CD4-positive, alpha-beta T cell treated with Interleukin-10 for 1 hour (primary cell): Measurements from ENCODE around the gene DIP2B.

Source experiments
- DNase-seq: peaks from one replicate; pipeline ENCODE4 v3.0.0-alpha.2; 2020

The DIP2B gene

DNA sequence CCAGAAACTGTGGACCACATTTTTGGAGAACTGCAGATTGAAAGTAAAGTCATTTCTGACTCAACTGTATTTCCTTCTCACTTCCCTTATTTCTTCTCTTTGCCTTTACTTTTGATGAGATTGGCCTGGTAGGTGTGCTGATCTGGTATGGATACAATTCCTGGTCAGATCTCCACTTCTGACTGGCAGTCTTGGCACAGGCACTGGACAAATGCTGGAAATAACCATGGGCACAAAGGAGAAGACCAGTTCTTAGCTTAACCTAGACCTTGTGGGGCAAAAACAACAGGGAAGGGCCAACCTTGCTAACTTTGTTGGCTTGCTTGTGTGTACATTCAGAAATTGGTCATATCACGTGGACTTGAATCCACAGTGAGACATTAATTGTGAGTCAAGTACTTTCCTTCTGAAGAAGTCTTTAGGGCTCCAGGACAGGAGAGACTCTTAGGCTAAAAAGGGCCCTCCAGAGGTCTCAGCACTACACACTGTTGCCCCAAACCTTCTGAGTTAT, 75.0 kb downstream of the DIP2B start:
- no peak for DNase-seq

GRCh38 chr12:50580436-50580835, 75.7 kb downstream of the DIP2B start:
- no peak for DNase-seq

DNA sequence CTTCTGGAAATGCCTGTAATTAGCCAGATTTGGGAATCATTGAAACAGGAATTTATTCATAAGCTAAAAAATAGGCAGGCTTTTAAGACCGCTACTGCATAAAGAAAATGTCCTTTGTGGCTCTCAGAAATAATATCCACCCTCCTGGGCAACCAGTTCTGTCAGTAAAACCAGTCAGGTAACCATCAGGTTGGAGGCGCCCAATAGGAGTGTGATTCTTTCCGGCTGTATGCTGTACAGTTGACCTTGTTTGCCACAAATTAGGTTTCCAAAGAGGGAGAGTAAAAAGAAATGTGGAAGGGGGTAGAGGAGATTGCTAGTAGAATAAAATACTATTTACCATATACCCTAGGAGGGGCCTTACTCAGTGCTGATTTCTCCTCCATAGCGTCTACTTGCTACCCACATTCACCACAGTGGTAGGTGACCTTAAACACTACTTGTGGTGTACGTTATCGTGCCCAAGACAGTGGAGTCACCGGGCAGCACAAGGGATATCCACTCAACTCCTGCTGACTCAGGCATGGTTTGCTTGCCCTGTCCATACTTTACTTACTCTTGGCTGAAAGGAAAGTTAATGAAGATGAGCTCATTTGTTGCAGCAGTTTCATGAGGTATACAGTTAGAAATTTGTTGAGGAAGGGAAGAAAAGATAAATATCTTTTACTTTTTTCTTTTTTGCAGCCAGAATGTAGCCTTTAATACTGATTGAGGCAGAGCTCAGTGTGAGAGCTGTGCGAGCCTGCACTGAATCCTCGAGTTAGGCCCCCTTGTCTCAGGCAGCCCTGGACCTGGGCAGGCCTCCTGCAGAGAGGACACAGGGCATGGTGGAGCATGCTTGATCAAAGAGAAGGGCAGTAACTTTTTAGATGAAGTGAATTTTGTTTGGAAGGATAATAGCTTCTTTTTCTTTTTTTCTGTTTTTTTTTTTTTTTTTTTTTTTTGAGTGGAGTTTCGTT, 76.7 kb downstream of the DIP2B start:
- DNase-seq: no peak

DNA sequence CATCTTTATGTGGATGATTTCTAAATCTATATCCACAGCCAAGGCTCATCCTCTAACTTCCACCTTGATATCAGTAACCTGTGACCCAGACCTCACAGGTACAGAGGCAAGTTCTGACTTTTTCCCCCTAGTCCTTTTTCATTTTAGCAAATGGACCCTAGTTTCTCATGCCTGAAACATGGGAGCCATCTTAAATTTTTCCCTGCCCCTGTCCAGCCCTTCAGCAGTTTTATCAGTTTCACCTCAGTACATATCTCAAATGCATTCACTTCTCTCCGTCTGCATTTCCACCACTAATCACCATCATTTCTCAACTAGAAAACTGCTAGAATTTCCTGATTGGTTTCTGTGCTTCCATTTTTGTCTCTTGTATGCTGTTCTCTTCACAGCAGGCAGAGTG, 79.3 kb downstream of the DIP2B start:
- DNase-seq: no peak

DNA sequence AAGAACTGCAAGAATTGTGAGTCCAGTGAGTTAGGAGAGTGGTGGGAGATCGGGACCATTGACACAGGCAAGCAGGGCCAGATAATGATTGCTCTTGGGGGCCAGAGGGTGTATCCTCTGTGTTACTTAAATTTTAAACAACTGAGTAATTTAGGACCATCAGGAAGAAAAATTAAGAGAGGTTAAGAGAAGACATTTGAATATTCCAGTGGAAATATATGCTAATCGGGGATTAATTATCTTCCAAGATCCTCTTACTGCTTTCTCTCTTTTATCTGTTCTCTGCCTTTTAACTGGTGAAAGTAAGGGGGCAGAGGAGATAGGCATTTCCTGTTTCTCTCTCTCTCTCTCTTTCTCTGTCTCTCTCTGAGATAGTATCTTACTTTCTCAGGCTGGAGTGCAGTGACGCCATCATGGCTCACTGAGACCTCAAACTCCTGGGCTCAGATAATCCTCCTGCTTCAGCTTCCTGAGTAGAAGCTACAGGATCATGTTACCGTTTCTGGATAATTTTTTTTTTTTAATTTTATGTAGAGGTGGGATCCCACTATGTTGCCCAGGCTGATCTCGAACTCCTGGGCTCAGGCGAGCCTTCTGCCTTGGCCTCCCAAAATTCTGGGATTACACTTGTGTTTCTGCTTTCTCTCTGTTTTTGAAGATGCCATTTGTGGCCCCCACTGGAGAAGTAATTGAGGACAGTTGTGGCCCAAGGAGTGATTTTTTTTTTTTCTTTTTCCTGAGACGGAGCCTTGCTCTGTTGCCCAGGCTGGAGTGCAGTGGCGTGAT, 85.1 kb downstream of the DIP2B start:
- DNase-seq: peak; percentile 11

DNA sequence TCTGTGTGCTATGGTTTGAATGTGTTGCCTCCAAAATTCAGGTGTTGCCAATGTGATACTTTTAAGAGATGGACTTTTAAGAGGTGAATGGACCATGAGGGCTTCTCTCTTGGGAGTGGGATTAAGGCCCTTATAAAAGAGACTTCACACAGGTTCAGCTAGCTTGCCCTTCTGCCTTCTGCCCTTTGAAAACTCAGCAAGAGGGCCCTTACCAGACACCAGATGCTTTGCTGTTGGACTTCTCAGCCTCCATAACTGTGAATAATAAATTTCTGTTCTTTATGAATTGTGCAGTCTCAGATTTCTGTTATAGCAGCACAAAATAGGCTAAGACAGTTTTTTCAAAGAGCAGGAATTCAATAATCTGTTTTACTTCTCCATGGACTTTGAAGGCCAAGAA, 86.1 kb downstream of the DIP2B start:
- no peak for DNase-seq

DNA sequence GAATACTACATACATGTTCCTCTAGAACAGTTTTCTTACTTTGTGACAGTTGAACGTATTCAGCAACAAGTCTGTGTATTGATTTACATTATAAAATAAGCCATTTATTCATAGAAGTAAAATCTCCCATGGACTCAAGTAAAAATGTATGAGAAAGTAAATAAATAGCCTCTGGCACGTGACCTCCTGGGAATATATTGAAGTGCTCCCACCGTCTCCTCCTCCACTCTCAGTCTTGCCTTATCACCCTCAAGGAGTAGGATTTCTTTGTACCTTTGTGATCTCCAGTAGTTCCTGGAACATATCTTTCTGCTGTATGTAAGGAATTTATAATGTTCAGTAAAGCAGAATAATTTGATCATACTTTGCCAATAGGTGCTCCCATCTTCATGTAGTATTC, 90.9 kb downstream of the DIP2B start:
- DNase-seq: no peak

GRCh38 chr12:50597200-50598195, 92.7 kb downstream of the DIP2B start:
- peak; percentile 28 for DNase-seq

GRCh38 chr12:50598321-50598862, 93.6 kb downstream of the DIP2B start:
- DNase-seq: no peak

- no peak for DNase-seq
Measured at GRCh38 chr12:50599366-50600095, 94.7 kb downstream of the DIP2B start.

- no peak for DNase-seq
Measured at GRCh38 chr12:50600364-50600763, 95.6 kb downstream of the DIP2B start.

DNA sequence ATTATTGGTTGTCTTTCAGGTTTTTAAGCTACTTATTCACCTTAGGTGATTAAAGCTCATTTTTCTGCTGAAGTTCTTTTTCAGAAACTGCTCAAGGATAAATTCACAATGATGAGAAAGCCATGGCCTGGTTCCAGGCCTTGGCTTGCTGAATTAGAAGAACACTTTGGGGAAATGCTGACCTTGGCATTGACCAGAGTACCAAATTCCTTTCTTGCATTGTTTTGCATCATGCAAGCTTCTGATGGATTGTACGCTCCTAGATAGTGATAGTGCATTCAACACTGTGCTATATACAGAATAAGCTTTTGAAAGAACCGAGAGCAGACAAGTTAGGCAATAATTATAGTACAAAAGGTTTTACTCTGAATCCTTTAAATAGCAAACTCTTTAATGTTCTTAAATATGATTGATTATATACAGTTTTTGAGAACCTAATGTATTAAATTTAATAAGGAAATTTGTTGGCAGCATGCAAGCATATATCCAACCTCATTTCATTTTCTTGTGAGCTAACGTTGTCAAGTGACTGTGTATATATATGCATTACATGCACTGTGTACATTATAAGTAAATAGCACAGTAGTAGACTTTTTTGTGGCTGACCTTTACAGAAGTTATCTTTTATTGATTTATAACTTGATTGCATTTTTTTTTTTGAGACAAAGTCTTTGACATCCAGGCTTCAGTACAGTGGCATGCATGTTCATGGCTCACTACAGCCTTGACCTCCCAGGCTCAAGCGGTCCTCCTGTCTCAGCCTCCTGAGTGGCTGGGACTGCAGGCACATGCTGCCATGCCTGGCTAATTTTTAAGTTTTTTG, 99.2 kb downstream of the DIP2B start:
- no peak for DNase-seq

GRCh38 chr12:50604640-50604920, 99.8 kb downstream of the DIP2B start:
- no peak for DNase-seq

DNA sequence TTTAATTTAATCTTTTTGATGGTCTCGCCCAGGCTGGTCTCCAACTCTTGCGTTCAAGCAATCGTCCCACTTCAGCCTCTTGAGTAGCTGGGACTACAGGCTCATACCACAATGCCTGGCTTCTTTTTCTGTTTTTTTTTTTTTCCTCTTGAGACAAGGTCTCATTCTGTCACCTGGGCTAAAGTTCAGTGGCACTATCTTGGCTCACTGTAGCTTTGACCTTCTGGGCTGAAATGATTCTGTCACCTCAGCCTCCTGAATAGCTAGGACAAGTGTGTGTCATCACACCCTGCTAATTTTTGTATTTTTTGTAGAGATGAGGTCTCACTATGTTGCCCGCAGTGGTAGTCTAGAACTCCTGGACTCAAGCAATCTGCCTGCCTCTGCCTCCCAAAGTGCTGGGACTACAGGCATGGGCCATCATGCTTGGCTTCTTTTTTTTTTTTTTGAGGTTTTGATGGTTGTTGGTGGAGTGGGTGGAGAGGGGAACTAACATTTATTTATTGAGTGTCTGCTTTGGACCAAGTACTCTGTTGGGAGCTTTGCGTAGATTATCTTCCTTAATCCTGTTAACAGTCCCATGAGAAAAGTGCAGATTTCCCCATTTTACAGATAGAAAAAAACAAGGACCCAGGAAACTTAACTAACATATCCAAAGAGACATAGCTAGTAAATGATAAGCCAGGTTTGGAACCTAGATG, 102.0 kb downstream of the DIP2B start:
- no peak for DNase-seq

DNA sequence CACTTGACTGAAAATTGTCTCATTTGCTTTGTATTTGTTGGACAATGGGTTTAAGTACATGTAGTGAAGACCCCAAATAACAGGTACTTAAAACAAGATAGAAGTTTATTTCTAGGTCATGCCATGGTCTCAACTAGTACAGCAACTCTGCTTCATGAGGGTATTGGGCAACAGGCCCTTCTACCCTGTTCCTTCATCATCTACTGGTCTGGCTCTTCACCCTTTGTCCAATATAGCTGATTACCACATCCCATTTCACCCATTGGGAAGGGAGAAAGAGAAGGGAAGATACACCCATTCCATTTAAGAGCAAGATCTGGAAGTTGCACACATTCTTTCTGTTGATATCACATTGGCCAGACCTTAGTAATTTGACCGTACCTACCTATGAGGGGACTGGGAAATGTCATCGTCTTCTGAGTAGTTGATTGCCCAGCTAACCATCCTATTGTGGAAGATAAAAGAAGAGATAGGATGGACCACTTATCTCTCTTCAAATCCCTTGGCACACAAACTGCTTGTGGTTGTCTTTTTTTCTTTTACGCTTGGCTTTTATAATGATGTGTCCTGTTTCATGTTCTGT, 104.6 kb downstream of the DIP2B start:
- no peak for DNase-seq

DNA sequence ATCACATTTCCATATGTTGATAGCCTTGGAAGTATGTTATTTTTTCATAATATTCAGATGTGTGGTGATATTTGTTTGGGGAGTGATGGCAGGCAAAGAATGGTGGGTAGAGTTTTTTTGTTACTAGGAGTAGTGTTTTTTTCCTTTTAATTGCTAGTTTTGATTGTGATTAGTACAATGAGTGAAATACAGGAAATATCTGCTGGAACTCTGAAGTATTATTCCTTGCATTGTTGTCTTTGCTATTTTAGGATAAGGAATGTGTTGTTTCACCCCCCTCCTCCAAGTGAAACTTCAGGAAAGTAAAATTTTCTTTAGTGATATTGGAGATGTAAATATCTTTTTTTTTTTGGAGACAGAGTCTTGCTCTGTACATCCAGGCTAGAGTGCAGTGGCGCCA, 105.4 kb downstream of the DIP2B start:
- DNase-seq: no peak

GRCh38 chr12:50611021-50611744, 106.4 kb downstream of the DIP2B start:
- DNase-seq: no peak

DNA sequence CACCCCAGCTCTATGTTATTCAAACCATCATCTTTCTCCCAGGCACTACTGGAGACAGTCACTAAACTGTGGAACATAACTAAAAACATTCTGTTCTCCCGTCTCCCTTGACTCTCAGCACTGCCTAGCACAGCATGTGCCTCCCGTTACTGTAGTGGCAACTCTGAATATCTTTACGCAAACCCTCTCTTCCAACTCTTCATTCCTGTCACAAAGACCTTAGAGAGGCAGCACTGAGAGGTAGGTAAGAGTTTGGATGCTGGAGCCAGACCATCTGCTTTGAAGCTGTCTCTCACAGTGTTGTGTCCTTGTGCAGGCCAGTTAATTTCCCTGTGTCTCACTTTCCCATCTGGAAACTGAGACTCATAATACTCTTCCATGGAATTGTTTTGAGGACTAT, 108.1 kb downstream of the DIP2B start:
- DNase-seq: no peak

- no peak for DNase-seq
Measured at GRCh38 chr12:50613463-50613862, 108.7 kb downstream of the DIP2B start.
